LHCN-M2 (cell line): ENCODE results near the gene FOXL3. TPM values are rescaled to one million over a fixed set of nuclear protein-coding genes. Genes with fewer than 3 reads are reported as not detected.
"Not testable (repeated sequence)": the region's sequence is repeated elsewhere in the genome, so short reads cannot be mapped to it uniquely, and the experiment has no call there.

Experiments
- DNase-seq: peaks from one replicate; pipeline ENCODE4 v3.0.0-alpha.2; 2012; ENCODE audit warnings: low read depth
- total RNA-seq: library from RNA; depleted of rRNA; stranded (reverse); fragments of >200 nt; gene quantifications from 2 replicates; pipeline ENCODE4 v1.2.3, GENCODE V29; 2014

The FOXL3 gene
- total RNA-seq, 1 experiment from 2014 or later, result not detected

GRCh38 chr7:320297-320696 lies 30.3 kb downstream of the FOXL3 start:
- DNase-seq, result no peak

GRCh38 chr7:322111-322671 lies 32.2 kb downstream of the FOXL3 start:
- peak; percentile 18 for DNase-seq

DNA sequence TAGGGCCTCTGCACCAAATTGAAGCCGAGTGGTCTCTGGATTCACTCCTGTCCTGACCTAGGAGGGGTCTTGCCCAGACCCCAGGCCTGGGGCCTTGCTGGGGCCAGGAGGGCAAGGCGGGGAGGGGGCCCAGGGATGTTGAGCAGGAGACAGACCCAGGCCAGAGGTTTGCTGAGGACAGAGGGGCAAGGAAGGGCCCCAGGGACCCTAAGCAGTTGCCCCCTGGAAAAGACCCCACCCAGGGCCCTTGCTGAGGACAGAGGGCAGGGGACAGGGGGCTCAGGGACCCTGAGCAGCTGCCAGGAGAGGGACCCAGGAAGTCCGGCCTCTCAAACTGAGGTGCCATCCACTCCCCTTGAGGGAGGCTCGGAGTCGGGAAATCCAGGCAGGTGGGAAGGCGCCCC lies 32.7 kb downstream of the FOXL3 start:
- DNase-seq, result no peak

- DNase-seq, result no peak
Measured at GRCh38 chr7:323410-323809, 33.4 kb downstream of the FOXL3 start.

DNA sequence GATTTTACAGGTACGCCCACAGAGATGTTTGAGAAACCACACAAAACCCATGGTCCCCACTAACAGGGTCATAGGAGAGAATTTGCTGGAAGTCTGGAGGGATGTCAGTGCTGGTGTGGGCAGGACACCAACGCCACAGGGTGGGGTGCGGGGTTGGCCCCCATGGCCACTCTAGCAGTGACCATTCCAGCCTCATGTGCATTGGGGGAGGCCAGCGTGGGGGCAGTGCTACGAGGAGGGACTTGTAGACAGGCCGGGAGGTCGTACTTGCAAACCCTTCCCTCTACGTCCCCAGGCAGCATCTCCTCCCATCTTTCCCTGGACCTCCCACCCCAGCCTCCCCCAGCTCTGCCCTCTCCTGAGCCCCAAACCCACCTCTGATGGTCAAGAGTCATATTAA lies 34.0 kb downstream of the FOXL3 start:
- no peak for DNase-seq

DNA sequence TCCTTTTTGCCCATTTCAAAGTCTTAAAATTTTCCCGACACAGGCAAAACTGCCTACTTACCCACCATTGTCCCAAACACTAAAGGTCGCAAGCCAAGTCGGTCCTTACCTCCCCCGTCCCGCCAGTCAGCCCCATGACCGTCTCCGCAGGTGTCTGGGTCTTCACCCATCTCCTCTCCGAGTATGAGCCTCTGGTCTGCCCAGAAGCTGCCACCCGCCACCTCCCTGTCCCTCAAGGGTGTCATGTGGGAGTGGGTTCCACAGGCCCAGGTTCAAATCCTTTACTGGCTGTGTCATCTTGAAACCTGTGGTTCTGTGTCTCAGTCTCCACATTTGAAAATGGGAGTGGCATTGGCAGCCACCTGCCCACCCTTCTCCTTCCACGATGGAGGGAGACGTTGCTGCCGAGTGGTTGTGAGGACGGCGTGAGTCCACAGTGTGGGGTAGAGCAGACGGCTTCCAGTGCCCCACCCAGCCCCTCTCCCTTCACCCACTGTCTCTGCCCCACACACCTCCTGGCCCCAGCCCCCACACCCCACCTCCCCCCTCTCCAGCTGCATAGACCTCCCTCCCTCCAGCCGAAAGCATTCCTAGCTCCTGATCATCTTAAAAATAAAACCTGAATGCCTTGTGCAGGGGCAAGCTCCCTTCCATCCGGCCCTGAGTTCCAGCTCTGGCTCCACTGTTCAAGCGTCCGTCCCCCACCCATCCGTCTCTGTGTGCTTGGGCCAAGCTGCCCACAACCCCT lies 35.3 kb downstream of the FOXL3 start:
- no peak for DNase-seq

DNA sequence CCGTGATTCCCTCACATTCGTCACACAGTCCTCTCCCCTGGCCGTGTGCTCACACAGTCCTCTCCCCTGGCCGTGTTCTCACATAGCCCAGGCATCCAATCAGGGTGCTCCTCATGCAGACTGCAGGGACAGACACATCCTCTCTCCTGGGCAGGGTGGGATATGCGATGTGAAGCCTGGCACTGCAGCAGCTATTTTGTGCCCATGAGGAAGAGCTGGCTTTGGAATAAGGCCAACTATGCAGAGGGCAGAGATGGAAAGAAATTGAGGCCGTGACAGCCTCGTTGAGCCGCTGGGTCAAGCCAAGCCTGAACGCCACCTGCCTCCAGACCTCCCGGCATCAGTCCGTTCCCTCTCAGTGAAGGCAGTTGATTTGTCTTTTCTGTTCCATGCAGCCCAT lies 35.8 kb downstream of the FOXL3 start:
- no peak for DNase-seq

GRCh38 chr7:326273-326672 lies 36.3 kb downstream of the FOXL3 start:
- DNase-seq, result no peak

GRCh38 chr7:326809-327232 lies 36.9 kb downstream of the FOXL3 start:
- DNase-seq, result no peak

GRCh38 chr7:327233-327931 lies 37.4 kb downstream of the FOXL3 start:
- DNase-seq, result no peak

DNA sequence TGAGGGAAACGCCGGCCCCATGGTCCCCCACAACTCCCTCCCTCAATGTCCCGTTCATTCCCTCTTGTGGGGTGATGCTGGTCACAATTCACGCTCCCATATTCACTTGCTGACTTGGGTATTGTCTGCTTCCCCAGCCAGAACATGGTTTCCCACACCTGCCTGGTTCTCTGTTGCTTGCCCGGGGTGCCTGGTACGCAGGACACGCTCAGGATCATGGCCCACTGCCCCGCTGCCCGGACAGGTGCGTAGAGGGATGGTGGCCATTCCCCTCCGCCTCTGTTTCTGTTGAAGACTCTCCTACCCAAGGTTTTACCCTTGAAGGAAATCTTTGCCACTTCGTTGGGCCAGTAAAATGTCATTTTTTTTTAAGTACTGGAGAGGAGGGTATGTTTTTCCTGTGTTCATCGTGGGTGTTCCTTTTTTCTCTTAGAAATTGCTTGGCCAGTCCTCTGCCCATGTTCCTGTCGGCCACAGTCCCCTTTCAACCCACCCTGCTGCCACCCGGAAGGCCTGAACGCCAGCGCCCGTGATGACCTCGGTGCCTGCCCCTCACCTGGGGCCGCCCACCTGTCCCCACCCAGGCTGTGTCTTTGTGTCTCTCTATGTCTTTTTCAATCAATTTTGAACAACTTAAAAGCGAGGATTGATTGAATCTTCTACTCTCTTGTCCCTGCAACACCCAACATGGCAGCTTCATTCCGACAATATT lies 38.2 kb downstream of the FOXL3 start:
- DNase-seq, result no peak

DNA sequence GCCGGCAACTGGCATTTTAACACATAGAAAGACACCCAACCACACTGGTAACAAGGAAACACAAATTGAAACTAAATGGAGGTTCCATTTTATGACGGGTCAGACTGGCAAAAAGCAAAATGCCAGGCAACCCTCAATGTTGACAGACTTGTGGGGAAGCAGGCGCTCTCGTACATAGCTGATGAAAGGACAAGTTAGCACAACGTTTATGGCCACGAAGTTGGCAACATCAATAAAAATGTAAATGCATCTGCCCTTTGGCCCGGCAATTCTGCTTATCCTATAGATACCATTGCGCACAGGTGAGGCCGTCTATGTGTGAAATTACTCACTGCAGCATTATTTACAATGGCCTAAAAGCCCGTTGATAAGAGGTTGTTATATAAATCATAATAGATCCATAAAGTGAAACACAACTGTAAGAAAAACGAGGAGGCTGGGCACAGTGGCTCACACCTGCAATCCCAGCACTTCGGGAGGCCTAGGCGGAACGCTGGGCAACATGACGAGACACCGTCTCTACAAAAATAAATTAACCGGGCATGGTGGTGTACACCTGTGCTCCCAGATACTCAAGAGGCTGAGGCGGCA lies 39.8 kb downstream of the FOXL3 start:
- no peak for DNase-seq

GRCh38 chr7:330511-331230 lies 40.7 kb downstream of the FOXL3 start:
- no peak for DNase-seq

GRCh38 chr7:332020-332517 lies 42.1 kb downstream of the FOXL3 start:
- DNase-seq, result no peak

GRCh38 chr7:332646-333392 lies 42.8 kb downstream of the FOXL3 start:
- peak; percentile 46 for DNase-seq

GRCh38 chr7:333393-333764 lies 43.4 kb downstream of the FOXL3 start:
- DNase-seq, result no peak

- no peak for DNase-seq
Measured at GRCh38 chr7:334618-335357, 44.8 kb downstream of the FOXL3 start.

GRCh38 chr7:335358-336148 lies 45.6 kb downstream of the FOXL3 start:
- DNase-seq, result no peak

DNA sequence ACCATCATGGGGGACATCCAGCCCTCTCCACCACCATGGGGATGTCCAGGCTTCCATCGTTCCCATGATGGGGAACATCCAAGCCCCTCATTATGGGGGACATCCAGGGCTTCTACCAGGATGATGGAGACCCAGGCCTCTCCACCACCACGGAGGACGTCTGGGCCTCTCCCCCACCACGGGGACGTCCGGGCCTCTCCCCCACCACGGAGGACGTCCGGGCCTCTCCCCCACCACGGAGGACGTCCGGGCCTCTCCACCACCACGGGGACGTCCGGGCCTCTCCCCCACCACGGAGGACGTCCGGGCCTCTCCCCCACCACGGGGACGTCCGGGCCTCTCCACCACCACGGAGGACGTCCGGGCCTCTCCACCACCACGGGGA lies 46.2 kb downstream of the FOXL3 start:
- DNase-seq, result not testable (repeated sequence)
